A172 (cell line): Measurements from ENCODE around the gene LRRC4C. TPM values are rescaled to one million over a fixed set of nuclear protein-coding genes. Genes with fewer than 3 reads are reported as not detected.

ENCODE experiments used
- DNase-seq: peaks from one replicate; pipeline ENCODE4 v3.0.0-alpha.2; 2015; ENCODE audit warnings: low spot score
- total RNA-seq: library from RNA; depleted of rRNA; stranded (reverse); fragments of >200 nt; shearing (Covaris generic); gene quantifications from 2 replicates; pipeline ENCODE4 v1.2.3, GENCODE V29; 2014

Gene LRRC4C
- total RNA-seq, 1 experiment from 2014 or later: not detected

GRCh38 chr11:41328324-41328723 is 131.1 kb downstream of the LRRC4C start:
- no peak for DNase-seq

GRCh38 chr11:41323446-41323845 is 136.0 kb downstream of the LRRC4C start:
- DNase-seq: no peak

- no peak for DNase-seq
Measured at GRCh38 chr11:41320653-41321052, 138.8 kb downstream of the LRRC4C start.

GRCh38 chr11:41320238-41320637 is 139.2 kb downstream of the LRRC4C start:
- no peak for DNase-seq

GRCh38 chr11:41319434-41319833 is 140.0 kb downstream of the LRRC4C start:
- no peak for DNase-seq

- no peak for DNase-seq
Measured at GRCh38 chr11:41316751-41317150, 142.7 kb downstream of the LRRC4C start.

- no peak for DNase-seq
Measured at GRCh38 chr11:41313226-41313625, 146.2 kb downstream of the LRRC4C start.

- DNase-seq: no peak
Measured at GRCh38 chr11:41309716-41310115, 149.7 kb downstream of the LRRC4C start.

GRCh38 chr11:41309111-41309522 is 150.3 kb downstream of the LRRC4C start:
- DNase-seq: no peak

GRCh38 chr11:41308286-41308685 is 151.2 kb downstream of the LRRC4C start:
- no peak for DNase-seq

GRCh38 chr11:41307296-41308080 is 152.0 kb downstream of the LRRC4C start:
- DNase-seq: no peak

- no peak for DNase-seq
Measured at GRCh38 chr11:41306431-41306830, 153.0 kb downstream of the LRRC4C start.

GRCh38 chr11:41301023-41301422 is 158.4 kb downstream of the LRRC4C start:
- no peak for DNase-seq

- no peak for DNase-seq
Measured at GRCh38 chr11:41289408-41289807, 170.0 kb downstream of the LRRC4C start.

GRCh38 chr11:41286751-41287150 is 172.7 kb downstream of the LRRC4C start:
- no peak for DNase-seq

- no peak for DNase-seq
Measured at GRCh38 chr11:41284354-41284753, 175.1 kb downstream of the LRRC4C start.

- no peak for DNase-seq
Measured at GRCh38 chr11:41283191-41283930, 176.1 kb downstream of the LRRC4C start.

GRCh38 chr11:41282395-41282794 is 177.1 kb downstream of the LRRC4C start:
- DNase-seq: no peak

GRCh38 chr11:41281131-41281742 is 178.2 kb downstream of the LRRC4C start:
- DNase-seq: no peak

GRCh38 chr11:41274831-41275230 is 184.6 kb downstream of the LRRC4C start:
- no peak for DNase-seq

GRCh38 chr11:41273908-41274307 is 185.5 kb downstream of the LRRC4C start:
- DNase-seq: no peak

- no peak for DNase-seq
Measured at GRCh38 chr11:41267451-41267850, 192.0 kb downstream of the LRRC4C start.

- DNase-seq: no peak
Measured at GRCh38 chr11:41256041-41256440, 203.4 kb downstream of the LRRC4C start.
